ENCODE measurements around the gene POMGNT2.
"Not testable (repeated sequence)": the region's sequence is repeated elsewhere in the genome, so short reads cannot be mapped to it uniquely, and the experiment has no call there.

Gene POMGNT2

GRCh38 chr3:43075904-43076661, 29.8 kb downstream of the POMGNT2 start:
- DNase-seq (ENCODE audit: low read depth), result no peak

DNA sequence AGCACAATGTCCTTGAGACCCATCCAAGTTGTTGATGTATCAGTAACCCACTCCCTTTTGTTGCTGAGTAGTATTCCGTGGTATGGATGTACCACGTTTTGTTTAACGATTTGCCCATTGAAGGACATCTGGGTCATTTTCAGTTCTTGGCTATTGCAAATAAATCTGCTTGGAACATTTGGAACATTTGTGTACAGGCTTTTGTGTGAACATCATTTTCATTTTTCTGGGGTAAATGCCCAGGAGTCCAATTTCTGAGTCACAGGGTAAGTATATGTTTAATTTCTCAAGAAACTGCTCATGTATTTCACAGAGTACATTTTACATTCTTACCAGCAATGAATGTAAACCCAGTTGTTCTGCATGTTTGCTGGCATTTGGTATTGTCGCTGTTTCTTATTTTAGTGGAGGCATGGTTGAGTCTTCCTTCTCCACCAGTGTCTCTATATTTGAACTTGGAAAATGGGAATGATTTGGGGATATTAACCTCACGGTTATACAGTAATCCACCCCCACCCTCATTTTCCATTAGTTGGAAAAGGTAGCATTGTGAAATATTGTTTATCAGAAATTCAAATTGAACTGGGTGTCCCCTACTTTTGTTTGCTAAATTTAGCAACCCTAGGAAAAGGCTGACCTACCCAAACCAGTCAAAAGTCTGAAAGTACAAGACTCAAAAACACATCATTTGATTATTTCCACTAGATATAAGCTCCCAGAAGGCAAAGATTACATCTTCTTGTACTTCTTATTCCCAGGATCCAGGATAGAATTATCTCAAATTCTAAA, 30.8 kb downstream of the POMGNT2 start:
- DNase-seq (ENCODE audit: low read depth), result no peak

DNA sequence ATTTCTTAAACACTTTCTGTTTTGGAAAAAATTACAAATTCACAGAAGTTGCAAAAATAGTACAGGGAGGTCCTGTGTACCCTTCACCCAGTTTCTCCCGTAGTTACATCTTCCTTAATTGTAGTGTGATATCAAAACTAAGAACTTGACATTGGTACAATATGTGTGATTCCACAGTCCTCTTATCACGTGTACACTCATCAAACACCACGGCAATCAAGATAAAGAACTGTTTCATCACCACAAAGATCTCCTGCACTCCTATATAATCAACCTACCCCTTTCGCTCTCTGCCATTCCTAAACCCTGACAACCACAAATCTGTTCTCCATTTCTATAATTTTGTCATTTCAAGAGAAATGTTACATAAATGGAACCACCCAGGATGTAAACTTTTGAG, 31.4 kb downstream of the POMGNT2 start:
- DNase-seq (ENCODE audit: low read depth), result no peak

DNA sequence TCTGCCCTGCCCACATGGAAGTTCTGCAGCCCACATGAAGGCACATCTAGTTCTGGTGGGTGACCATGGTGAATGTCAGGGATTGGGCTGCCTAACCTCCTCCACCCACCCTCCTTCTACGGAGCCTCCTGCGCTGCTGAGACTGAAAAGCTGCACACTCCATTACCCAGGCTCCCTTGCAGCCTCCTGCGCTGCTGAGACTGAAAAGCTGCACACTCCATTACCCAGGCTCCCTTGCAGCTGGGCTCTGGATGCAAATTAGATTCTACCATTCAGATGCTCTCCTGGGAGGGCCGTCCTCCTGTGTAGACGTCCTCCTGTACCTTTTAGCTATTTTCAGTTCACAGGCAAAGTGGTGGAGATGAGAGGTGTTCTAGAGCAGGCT, 32.1 kb downstream of the POMGNT2 start:
- DNase-seq (ENCODE audit: low read depth), result no peak

GRCh38 chr3:43073116-43073835, 32.6 kb downstream of the POMGNT2 start:
- DNase-seq (ENCODE audit: low read depth), result no peak

DNA sequence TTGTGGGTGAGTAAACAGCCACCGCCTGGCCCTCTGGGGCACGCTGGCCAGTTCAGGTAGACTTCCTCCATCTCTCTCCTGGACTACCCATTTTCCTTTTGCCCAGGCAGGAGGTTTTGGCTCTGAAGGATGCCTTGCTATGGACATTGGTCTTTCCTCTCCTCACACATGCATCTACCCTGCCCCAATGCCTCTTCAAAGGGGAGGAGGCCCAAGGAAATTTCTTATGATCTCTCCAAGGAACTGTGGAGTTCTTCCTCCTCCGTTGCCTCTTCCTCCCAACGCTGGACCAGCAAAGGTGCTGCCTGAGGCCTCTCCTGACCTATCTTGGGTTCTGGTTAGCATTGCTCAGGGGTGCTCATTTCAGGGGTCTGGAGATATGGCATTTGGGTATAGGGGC, 33.5 kb downstream of the POMGNT2 start:
- DNase-seq (ENCODE audit: low read depth), result no peak

DNA sequence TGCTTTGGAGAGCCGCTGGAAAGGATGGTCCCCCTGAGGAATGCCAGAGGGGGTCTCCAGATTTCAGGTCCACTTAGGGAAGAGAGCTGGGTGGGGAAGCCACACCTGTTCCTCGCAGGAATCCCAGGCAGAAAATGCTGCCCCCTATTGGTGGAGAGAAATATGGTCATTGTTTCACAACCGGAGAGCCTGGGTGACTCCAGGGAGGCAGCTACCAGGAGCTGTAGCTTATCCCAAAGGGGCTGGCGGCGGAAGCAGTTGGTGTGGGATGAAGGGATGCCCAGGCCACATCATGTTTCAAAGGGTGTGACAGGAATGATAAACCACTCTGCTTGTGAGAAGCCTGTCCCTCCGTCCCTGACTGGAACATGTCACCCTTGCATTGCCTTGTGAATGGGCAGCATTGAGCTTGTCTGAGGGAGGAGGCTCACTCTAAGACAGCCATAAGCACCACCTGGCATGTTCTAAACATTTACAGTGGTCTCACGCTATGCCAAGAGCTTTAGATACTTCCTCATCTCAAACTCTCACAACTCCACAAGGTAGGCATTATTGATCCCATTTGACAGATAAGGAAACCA, 34.5 kb downstream of the POMGNT2 start:
- no peak for DNase-seq (ENCODE audit: low read depth)

GRCh38 chr3:43070670-43071069, 35.2 kb downstream of the POMGNT2 start:
- not testable (repeated sequence) for DNase-seq (ENCODE audit: low read depth)

GRCh38 chr3:43063114-43063513, 42.8 kb downstream of the POMGNT2 start:
- DNase-seq (ENCODE audit: low read depth), result no peak

DNA sequence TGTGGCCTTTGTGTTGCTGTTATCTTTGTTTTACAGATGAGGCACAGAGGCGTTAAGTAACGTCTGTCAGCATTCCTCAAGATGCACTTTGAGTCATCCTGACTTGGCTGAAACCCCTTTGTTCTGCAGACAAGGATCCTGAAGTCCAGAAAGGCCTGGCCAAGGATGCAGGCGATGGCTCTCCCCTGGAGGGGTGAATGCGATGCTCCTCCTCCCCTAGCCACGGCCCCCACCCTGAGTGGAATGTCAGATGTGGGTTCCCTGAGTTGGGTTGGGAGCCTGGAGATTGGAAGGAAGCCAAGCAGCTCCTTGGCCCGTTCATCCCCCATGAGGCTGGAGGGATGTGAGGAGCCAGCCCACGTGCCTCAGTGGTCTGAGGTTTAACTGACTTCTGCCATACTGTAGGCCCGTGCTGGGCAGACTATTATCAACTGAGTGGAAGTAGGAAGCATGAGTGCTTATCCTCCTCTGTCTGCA, 43.3 kb downstream of the POMGNT2 start:
- DNase-seq (ENCODE audit: low read depth), result no peak

- DNase-seq (ENCODE audit: low read depth), result no peak
These were observed 43.8 kb downstream of the POMGNT2 start for GRCh38 chr3:43062040-43062563.

GRCh38 chr3:43061101-43061895, 44.6 kb downstream of the POMGNT2 start:
- DNase-seq (ENCODE audit: low read depth), result no peak

DNA sequence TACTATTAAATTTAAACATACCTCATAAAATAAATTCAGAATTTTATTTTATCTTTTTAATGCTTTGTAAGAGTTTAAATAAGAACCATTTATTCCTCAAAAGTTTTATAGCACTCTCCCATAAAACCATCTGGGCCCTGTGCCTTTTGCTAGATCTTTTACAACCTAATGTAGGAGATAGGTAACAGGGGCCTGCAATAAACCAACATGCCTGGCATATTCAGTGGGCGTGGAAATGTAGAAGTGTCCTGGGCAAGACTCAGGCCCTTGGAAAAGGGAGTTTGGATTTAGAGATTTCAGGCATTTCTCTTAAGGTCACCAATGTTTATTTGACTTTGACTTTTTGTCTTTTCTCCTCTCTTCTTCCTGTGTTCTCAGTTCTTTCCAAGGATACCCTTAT, 46.4 kb downstream of the POMGNT2 start:
- no peak for DNase-seq (ENCODE audit: low read depth)

DNA sequence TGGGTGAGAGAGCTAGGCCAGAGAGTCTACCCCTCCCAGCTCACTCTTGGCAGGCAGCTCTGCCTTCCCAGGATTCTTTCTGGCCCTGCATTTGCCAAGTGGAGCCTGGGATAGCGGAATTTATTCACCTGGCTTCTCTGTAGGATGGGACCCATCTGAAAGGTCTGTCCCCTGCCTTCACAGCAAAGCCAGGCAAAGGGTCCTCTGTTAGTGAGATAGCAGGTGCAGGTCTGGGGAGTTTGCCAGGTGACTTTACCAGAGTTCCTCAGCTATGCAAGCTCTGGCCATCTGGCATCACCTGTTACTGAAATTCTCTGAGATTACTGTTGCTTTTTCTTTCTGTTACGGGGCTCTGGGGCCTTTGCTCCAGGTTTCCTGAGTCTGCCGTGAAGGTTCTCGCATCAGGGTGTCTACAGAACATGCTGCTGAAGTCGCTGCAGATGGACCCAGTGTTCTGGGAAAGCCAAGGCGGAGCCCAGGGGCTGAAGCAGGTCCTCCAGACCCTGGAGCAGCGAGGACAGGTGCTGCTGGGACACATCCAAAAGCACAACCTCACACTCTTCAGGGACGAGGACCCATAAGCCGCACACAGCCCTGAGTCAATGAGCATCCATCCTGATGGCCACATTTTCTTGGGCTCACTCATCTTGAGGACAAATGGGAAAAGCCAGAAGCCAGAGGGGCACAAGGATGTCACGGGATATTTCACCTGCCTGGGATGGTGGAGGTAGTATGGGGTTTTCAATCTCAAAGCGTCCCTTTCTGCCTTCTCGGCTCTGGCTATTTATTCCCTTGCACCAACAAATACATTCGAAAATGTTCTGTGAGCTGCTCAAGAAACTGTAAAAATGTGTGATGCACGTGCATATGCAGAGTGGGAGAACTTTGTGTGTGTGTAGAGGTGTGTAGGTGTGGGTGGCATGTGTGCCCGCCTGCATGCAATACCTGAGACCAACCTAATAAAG, 49.8 kb downstream of the POMGNT2 start:
- no peak for DNase-seq (ENCODE audit: low read depth)

- DNase-seq (ENCODE audit: low read depth), result no peak
These were observed 50.5 kb downstream of the POMGNT2 start for GRCh38 chr3:43055393-43055792.

GRCh38 chr3:43054754-43055153, 51.1 kb downstream of the POMGNT2 start:
- DNase-seq (ENCODE audit: low read depth), result no peak

- DNase-seq (ENCODE audit: low read depth), result no peak
These were observed 52.6 kb downstream of the POMGNT2 start for GRCh38 chr3:43053291-43053690.

DNA sequence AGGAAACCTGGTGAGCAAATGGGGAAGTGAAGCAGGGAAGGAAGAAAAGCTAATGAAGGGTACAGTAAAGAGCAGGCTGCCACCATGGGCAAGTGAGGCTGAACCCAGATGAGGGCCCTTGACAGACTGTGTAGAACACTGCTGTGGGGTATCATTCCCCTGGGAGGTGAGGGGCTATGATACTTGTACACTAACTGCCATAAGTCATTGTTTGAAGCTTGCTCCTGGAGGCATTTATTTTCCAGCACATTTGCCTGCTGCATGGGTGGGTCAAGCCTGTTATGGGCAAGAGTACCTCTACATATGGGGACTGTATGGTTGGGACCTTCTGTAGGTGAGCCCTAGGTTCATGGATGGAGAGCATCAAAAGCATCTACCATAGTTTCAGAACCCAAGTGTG, 57.4 kb downstream of the POMGNT2 start:
- DNase-seq (ENCODE audit: low read depth), result no peak

- no peak for DNase-seq (ENCODE audit: low read depth)
These were observed 59.3 kb downstream of the POMGNT2 start for GRCh38 chr3:43046583-43046982.

GRCh38 chr3:43045079-43045478, 60.8 kb downstream of the POMGNT2 start:
- not testable (repeated sequence) for DNase-seq (ENCODE audit: low read depth)
